ENCODE measurements around the gene APEX1.

APEX1 gene

GRCh38 chr14:20455355-20456300 is 602 bp downstream of the APEX1 start:
- TF ChIP-seq POLR2A (IDR thresholded peaks at IDR 0.05; ENCODE audit: low read depth, low read length) (no peak), POLR2AphosphoS5 (IDR thresholded peaks at IDR 0.05; ENCODE audit: low read depth, low read length) (peak; percentile 58)
- FAIRE-seq = no peak
- no peak for DNase-seq (ENCODE audit: insufficient read length, low spot score)

DNA sequence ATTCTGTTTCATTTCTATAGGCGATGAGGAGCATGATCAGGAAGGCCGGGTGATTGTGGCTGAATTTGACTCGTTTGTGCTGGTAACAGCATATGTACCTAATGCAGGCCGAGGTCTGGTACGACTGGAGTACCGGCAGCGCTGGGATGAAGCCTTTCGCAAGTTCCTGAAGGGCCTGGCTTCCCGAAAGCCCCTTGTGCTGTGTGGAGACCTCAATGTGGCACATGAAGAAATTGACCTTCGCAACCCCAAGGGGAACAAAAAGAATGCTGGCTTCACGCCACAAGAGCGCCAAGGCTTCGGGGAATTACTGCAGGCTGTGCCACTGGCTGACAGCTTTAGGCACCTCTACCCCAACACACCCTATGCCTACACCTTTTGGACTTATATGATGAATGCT is 1.9 kb downstream of the APEX1 start:
- TF ChIP-seq POLR2AphosphoS5 (IDR thresholded peaks at IDR 0.05; ENCODE audit: low read depth, low read length) (peak; percentile 18; the same call in 1 of the 2 replicates), POU2F2 (IDR thresholded peaks at IDR 0.05; ENCODE audit: low read depth, low read length) (0 out of 2 replicates have a peak, but pooled peaks have one; percentile 15), POLR2A (IDR thresholded peaks at IDR 0.05; ENCODE audit: low read depth, low read length) (peak; percentile 55), PAX5 (IDR thresholded peaks at IDR 0.05; ENCODE audit: insufficient read depth, low read length, severe bottlenecking) (no peak), TAF1 (IDR thresholded peaks at IDR 0.05; ENCODE audit: low read depth, low read length) (no peak)
- FAIRE-seq = no peak

GRCh38 chr14:20458031-20458789 is 3.2 kb downstream of the APEX1 start:
- DNase-seq (ENCODE audit: insufficient read length, low spot score) (no peak), FAIRE-seq (no peak)
- TF ChIP-seq TAF1 (IDR thresholded peaks at IDR 0.05; ENCODE audit: low read depth, low read length) (no peak), POU2F2 (IDR thresholded peaks at IDR 0.05; ENCODE audit: low read depth, low read length) (no peak), POLR2A (IDR thresholded peaks at IDR 0.05; ENCODE audit: low read depth, low read length) (peak; percentile 47; the same call in 1 of the 2 replicates), POLR2AphosphoS5 (IDR thresholded peaks at IDR 0.05; ENCODE audit: low read depth, low read length) (peak; percentile 80)

More for the DNA sequence above, 1.9 kb downstream of the APEX1 start:
- no peak for DNase-seq (ENCODE audit: insufficient read length, low spot score)

- peak; percentile 20 for FAIRE-seq
- DNase-seq (ENCODE audit: insufficient read length, low spot score) = no peak
These were observed 5.6 kb downstream of the APEX1 start for GRCh38 chr14:20460458-20461224.

GRCh38 chr14:20461225-20462141 is 6.5 kb downstream of the APEX1 start, which contains the start of gene PIP4P1:
TSS of gene PIP4P1 (minus strand) at chr14:20461434. CDS start at chr14:20461325, 109 bp downstream.
- DNase-seq (ENCODE audit: insufficient read length, low spot score) (peak; percentile 73), FAIRE-seq (peak; percentile 99)
- TF ChIP-seq POLR2AphosphoS5 (IDR thresholded peaks at IDR 0.05; ENCODE audit: low read depth, low read length) (peak; percentile 73), POLR2A (IDR thresholded peaks at IDR 0.05; ENCODE audit: low read depth, low read length) (peak; percentile 83), POU2F2 (IDR thresholded peaks at IDR 0.05; ENCODE audit: low read depth, low read length) (peak; percentile 93), PAX5 (IDR thresholded peaks at IDR 0.05; ENCODE audit: insufficient read depth, low read length, severe bottlenecking) (no peak), SPI1 (IDR thresholded peaks at IDR 0.05; ENCODE audit: low read depth, low read length) (no peak), TAF1 (IDR thresholded peaks at IDR 0.05; ENCODE audit: low read depth, low read length) (peak; percentile 56; the same call in 1 of the 2 replicates)

More at GRCh38 chr14:20460458-20461224, 5.6 kb downstream of the APEX1 start:
- peak; percentile 70 for TF ChIP-seq SPI1 (IDR thresholded peaks at IDR 0.05; ENCODE audit: low read depth, low read length)
- TF ChIP-seq PAX5 (IDR thresholded peaks at IDR 0.05; ENCODE audit: insufficient read depth, low read length, severe bottlenecking) = no peak

GRCh38 chr14:20468764-20469241 is 13.8 kb downstream of the APEX1 start:
- FAIRE-seq (no peak), DNase-seq (ENCODE audit: insufficient read length, low spot score) (no peak)

DNA sequence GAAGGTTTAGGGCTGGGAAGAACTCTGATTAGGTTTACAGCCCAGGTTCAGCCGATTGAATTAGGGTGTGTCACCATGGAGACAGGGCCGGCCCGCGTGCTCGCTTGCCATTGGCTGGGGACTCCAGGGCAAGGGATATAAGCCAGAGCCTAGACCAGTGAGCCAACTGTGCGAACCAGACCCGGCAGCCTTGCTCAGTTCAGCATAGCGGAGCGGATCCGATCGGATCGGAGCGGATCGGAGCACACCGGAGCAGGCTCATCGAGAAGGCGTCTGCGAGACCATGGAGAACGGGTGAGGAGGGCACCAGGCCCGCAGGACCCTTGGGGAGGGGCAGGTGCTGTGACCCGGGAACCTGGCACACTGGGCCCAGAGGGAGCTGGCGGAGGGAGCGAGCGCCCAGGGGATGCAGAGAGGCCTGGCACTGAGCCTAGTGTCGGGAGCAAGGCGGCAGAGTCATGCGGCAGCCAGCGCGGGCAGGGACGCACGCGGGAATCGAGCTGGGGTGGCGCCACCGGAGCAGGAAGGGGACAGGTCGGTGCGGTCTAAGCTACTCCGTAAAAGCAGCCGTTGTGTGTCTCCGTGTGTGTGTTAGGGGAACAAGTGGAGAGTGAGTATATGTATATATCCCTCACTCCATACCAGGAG is 14.3 kb downstream of the APEX1 start, which contains the start of gene PNP:
PNP (plus strand) TSS at position 165 of the 648 bp plus-strand sequence; CDS start at position 284, 119 bp downstream.
- peak; percentile 94 for FAIRE-seq
- peak; percentile 91 for DNase-seq (ENCODE audit: insufficient read length, low spot score)
- TF ChIP-seq POLR2A (IDR thresholded peaks at IDR 0.05; ENCODE audit: low read depth, low read length) (peak; percentile 99), TAF1 (IDR thresholded peaks at IDR 0.05; ENCODE audit: low read depth, low read length) (peak; percentile 96), POU2F2 (IDR thresholded peaks at IDR 0.05; ENCODE audit: low read depth, low read length) (peak; percentile 90), POLR2AphosphoS5 (IDR thresholded peaks at IDR 0.05; ENCODE audit: low read depth, low read length) (peak; percentile 99), SPI1 (IDR thresholded peaks at IDR 0.05; ENCODE audit: low read depth, low read length) (no peak), PAX5 (IDR thresholded peaks at IDR 0.05; ENCODE audit: insufficient read depth, low read length, severe bottlenecking) (no peak)

More at GRCh38 chr14:20468764-20469241, 13.8 kb downstream of the APEX1 start:
- TF ChIP-seq PAX5 (IDR thresholded peaks at IDR 0.05; ENCODE audit: insufficient read depth, low read length, severe bottlenecking) = no peak
- TF ChIP-seq SPI1 (IDR thresholded peaks at IDR 0.05; ENCODE audit: low read depth, low read length) = no peak
